GM21367 (cell line): ENCODE results near the gene KIF18B.

Source experiments
- ATAC-seq: cut with Tn5 transposase; IDR thresholded peaks from one replicate; pipeline ENCODE4 v1.9.1; 2021; ENCODE audit not compliant: unreplicated experiment

KIF18B gene

DNA sequence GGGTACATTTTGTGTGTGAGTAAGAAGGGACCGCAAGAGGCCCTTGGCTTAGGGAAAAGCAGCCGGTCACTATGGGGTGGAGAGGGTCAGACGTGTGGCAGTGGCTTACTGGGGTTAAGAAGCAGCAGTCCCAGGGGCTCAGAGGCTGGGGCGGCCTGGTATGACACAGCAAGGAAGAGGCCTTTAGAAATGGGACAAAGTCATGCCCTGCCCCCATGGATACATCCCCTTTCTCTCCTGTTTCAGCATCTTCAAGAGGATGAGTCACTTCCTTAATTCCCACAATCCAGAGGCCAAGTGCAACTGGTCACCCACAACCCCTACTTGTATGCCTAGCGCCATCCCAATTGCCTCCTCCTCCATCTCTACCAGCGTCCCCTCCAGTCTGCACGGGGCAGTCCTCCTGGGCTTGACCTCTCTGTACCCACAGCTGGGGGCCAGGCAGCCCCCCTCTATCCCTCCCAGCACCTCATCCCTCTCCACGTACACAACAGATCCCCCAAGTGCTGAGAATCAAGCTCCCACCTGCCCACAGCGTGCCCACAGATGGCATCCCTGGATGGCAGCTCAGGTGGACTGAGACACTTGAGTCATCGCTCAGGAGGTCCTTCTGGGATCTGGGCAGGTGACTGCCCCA, 41.4 kb downstream of the KIF18B start:
- ATAC-seq = no peak

DNA sequence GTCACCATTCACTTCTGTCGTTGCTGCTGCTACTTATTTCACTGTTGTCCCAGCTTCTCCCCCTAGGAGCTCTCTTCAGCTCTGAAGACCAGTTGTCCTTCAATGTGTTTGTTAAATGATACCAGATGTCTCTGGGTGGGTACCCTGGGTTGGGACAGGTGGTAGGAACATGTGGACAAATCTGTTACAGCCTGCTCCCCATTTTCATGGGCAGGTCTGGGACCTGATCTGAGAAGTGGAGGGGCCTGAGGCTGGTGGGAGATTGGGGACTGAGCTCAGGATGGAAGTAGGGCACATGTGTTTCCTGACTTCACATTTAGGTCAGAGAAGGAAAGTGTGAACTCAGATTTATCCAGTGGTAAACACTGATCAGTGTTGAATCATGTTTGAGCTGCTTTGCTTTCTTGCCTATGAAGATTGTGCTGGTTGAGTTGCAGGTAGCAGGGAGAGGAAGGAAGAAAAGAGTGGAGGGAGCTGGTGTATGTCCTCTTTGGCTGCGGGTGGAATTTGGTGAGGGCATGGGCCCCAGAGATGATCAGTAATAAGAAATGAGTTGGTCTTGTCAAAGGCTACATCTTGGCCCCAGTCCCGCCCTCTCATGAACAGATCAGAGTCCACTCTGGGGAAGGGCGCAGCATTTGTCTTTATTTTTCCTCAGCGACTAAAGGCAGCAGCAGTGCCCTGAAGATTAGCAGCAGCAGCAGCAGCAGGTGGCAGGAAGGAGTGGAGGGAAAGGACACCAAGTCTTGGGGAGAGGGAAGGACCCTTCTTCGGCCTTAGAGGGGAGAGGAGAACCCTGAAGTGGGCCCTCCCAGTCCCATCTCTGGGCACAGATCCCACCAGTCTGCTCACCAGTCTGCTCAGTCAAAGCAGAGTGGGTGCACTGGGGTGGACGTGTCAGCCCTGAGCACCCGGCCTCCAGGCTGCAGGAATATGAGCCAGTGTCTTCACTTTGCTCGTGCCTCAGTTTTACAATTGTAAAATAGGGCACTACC, 42.3 kb downstream of the KIF18B start:
- ATAC-seq = no peak

DNA sequence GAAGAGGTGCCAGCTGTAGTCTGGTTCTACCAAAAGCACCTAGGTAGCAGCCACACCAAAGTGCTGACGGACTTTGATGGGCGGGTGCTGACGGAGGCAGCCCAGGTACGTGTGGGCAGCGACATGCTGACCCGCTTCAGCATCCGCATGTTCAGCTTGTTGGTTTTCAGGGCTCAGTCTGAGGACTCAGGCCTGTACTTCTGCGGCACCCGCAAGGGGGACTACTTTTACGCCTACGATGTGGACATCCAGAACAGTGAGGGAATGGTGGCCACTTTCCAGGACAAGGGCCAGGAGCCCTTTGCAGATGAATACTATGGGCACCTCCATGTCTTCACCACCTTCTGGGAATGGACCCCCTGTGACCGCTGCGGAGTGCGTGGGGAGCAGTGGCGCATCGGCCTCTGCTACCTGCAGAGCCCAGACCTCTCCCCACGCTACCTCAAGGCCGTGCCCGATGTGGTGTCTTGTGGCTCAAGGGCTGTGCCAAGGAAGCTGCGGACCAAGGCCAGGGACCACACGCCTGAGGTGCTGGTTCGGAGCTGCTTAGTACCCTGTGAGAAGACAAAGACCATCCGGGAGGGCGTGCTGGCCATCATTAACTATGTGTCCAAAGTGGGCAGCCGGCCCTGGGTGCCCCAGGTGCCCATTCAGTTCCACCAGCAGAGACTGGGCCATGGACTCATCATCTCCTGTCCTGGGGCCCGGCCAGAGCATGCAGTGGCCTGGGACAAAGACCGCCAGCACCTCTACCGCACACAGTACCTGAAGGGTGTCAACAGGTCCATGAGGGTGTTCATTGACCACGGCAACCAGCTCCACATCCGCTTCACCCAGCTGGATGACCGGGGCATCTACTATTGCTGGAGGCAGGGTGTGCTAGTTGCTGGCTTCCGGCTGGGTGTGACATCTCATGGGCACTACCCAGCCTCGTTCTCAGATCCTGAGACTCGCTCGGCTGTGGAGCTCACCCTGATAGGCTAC, 43.3 kb downstream of the KIF18B start:
- no peak for ATAC-seq

DNA sequence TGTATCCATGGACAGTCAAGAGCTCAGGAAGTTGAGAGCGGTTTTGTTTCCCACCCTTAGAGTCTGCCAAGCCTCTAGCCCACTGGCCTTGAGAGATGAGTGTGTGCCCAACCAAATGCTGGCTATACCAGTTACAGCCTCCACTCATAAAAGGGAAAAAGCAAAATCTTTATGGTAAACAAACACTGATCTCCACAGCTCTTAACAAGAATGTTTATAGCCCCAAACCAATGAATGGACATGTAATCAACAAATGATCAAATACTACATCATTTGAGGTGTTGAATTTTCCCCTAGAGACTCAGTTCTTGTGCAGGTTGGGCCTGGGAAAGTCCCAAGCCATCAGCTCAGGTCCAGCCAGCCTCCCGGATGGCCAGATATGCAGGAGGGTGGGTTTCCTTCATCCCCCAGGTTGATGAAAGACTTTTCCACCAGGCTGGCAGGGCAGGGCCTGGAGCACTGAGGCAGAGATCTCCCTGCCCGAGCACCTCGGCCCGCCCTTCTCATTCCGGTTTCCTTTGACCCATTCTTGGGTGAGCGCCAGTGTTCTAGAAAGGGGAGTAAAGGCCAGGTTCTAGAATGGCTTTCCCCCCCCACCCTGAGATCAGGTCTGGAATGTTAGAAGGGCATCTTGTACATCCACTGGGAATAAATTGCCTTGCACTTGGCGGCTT, 44.4 kb downstream of the KIF18B start:
- ATAC-seq = no peak

DNA sequence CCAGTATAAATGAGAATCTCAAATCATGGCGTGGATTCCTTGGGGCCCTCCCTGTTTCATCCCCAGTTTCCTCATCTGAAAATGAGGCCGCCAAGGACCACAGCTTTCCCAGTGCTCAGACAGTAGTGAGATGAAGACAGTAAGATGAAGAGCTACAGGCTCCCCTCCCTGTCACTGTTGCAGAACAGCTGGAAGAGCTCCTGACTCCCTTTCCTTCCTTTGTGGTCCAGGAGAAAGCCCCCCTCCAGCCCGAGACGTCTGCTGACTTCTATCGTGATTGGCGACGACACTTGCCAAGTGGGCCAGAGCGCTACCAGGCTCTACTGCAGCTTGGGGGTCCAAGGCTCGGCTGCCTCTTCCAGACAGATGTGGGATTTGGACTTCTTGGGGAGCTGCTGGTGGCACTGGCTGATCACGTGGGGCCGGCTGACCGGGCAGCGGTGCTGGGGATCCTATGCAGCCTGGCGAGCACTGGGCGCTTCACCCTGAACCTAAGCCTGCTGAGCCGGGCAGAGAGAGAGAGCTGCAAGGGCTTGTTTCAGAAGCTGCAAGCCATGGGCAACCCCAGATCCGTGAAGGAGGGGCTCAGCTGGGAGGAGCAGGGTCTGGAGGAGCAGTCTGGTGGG, 45.3 kb downstream of the KIF18B start:
- no peak for ATAC-seq

DNA sequence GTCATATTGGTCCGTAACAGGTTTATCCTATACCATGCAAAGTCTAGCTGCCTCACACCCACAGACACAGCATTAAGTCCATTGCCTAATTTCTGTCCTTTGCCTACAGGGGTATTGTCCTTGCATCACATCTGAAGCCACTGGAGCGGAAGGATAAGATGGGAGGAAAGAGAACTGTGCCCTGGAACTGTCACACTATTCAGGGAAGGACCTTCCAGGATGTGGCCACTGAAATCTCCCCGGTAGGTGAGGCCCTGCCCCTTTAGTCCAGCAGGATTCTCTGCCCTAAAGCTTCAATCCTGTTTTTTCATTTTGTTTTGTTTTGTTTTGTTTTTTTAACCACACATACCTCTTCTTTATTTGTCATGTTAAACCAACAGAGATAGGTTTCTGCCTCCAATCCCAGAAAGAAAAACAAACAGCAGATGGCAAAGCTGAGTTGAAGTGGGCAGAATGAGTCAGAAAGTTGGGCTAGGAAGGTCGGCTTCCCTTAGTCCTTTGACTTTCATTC, 46.1 kb downstream of the KIF18B start:
- ATAC-seq = no peak

DNA sequence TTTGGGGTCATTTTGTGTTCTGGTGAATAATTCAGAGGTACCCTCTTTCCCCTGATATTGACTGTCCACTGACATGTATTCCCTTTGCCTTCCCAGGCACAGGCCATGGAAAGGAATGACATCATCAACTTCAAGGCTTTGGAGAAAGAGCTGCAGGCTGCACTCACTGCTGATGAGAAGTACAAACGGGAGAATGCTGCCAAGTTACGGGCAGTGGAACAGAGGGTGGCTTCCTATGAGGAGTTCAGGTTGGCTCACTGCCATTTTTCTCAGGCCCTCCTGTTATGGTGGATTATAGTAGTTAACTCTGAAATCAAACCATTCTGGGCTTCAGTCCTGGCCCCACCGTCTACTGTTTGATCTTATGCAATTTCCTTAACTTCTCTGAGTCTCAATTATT, 46.7 kb downstream of the KIF18B start:
- ATAC-seq = no peak

DNA sequence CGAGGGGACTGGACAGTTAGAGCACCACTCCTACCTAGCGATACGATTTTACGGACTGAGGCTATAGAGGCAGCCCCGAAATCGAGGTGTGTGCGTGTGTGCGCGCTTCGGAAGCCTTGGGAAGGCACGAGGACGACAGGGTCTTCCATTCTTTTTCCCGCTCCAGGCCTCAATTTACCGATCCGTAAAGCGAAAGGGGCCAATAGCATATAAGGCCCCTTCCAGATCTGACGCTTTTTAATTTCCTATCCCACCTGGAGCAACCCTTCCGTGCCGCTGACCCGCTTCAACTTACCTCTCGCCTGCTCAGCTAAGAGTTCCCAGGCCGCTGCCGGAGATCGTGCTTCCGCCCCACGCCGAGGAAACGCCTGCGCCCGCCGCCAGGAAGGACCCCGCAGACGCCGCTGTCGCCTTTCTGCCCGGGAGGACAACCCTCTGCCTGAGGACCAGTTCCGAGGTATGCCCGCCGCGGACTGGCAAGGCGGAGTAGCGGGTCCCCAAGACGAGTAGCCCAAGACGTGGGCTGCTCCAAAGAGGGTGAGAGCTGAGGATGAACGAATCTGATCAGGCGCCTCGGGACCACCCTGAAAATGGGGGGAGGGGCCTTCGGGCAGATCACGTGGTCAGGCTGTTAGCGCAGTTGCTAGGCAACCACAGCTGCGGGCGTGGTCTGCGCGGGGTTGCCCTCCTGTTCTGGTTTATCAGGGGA, 48.3 kb downstream of the KIF18B start, which contains the start of gene EFTUD2:
EFTUD2 (minus strand) TSS at position 372 of the 709 bp plus-strand sequence. CDS start 4,924 bp downstream, outside the sequence.
- ATAC-seq = peak; percentile 54

DNA sequence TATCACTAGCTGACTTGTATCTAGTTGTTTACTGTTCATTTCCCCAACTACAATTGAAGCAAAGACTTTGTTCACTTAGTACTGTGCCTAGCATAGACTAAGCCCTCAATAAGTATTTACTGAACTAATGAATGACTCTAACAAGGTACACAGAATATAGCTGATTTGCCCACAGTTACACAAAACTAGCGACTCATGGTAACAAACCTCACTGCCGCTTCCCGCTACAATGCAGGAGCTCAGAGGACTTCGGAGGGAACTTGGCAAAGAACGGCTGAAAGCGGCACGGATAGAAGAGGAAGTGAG, 48.9 kb downstream of the KIF18B start:
- no peak for ATAC-seq

DNA sequence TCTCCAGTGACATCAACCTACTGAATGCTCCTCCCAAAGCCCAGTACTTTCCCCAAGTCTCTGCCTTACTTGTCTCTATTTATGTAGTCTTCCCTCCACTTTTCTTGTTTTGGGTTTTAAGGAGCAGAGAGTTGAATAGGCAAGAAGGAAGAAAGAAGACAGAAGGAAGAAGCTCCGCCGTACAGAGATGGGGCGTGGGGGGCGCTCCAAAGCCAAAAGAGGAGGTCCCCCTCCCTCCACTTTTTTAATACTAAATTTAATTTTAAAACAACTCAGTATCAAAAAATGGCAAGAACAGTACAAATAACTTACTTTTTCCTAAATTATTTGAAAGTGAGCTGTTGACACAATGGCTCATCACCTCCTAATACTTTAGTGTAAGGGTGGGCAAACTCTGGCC, 52.9 kb downstream of the KIF18B start:
- ATAC-seq = no peak

DNA sequence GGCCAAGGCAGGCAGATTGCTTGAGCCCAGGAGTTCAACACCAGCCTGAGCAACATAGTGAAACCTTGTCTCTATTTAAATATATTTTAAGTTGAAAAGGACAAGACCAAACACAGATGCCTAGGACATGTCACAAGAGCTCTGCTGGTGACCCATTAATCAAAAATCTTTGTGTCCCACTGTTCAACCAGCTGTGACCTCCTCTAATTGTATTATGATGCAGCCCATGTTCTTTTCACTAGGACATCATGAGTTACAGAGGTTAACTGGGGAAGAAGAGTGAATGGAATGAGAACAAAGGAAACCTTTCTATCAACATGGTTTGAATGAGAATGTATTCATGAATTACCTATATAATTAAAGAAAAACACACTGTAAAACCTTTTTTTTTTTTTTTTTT, 55.3 kb downstream of the KIF18B start:
- no peak for ATAC-seq

DNA sequence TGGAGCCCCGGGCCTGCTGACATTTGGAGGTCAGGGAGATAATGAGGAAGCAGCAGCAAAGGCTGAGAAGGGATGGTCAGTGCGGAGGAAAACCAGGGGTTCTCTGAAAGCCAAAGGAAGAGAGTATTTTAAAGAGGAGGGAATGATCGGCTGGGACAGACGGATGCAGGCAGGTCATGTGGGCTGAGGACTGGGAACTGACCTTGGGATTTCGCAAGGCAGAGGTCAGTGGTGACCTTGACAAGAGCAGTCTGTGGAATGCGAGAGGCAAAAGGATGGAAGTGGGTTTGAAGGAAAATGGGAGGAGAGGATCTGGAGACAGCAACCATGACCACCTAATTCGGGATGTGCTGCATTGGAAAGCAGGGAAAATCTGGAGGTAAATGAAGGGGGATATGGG, 58.6 kb downstream of the KIF18B start:
- no peak for ATAC-seq

DNA sequence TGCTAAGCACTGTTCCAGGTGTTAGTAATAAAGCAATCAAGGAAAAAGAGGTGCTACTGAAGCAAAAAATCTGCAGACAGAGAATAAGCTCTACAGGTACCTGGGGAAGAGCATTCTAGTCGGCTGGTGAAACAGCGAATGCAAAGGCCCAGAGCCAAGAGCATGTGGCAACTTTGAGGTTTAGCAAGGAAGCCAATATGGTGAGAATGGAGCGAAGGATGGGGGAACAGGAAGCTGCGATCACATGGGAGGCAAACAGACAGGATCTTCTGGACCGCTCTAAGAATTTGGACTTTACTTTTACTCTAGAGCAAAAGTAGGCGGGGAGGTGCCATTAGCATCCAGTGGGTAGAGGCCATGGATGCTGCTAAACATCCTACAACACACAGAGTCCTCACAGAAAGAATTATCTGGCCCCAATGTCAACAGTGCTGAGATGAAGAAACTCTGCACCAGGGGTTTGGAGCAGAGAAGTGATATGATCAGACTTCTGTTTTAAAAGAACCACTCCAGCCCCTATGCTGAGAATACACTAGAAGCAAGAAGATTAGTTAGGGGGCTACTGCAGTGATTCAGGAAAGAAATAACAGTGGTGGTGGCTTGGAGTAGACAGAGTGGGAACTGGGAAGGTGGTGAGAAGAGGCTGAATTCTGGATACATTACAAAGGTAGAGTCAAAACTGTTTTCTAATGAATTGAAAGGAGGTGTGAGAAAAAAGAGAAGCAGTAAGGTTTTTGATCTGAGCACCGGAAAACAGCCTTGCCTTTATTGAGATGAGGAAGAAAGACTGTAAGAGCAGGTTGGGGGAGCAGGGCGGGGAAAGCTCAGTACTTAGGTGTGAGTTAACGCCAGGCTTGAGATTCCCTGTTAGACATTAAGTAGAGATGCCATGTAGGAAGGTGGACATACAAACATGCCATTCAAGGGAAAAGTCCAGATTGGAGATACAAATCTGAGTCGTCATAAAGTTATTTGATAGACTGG, 59.3 kb downstream of the KIF18B start:
- no peak for ATAC-seq

DNA sequence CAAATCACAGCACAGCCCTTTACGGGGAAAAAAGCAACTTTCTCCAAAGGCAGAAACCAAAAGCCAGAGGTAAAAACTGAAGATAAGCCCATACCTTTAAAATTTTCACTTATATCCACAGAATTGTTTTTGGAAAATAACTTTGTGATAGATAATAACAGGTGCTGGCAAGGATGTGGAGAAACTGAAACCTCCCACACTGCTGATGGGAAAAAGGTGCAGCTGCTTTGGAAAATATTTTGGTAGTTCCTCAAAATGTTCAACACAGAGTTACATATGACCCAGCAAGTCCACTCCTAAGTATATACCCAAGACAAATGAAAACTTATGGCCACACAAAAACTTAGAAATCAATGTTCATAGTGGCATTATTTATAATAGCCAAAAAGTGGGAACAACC, 60.6 kb downstream of the KIF18B start:
- no peak for ATAC-seq

DNA sequence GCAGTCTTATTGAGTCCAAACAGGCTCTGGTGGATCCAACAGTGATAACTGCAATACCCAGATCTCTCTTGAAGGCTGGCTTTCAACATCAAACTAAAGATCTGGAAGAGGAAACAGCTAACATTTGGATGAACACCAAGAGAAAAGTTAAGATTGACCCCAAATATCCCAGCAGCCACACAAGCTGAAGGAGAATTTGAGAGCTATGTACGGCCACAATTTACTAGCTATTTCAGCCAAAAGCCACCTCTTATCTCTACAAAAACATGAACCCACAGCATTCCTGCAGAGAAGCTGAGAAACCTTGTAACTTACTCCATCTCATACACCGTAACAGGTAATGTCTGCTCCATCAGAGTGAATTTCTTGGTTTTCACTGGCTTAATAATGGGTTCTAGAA, 62.6 kb downstream of the KIF18B start:
- no peak for ATAC-seq

DNA sequence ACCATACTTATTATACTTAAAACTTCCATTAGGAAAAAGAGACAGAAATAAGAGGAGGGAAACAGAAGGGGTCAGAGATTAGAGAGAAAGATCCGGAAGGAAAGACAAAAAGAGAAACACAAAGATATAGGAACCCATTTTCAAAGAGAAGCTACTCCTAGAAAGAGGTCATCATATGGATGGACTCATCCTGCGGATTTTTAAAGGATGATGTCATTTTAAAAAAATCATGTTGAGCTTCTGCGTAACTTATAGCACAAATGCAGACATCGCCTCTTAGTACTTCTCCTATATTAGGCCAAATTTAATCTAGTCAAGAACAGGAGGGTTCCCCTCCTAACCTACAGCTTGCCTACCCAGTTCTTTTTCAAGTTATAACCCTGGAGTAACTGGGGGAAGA, 66.4 kb downstream of the KIF18B start:
- no peak for ATAC-seq

DNA sequence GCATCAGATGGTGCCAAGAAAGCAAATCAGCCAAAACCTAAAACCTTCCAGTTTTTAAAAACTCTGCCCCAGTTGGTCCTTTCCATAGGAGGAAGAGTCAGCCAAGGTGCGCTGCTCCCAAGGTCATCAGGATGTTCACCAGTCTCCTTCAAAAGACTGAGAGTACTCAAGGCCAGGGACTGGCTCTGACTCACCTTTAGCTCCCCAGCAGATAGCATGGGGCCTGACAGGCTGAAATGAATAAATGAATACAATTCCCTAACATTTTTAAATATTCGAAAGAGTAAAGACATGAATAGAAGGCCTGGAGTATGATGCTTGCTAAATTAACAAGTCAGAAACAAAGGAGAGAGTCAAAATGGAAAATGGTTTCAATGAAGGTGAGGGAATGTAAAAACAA, 67.5 kb downstream of the KIF18B start:
- no peak for ATAC-seq

DNA sequence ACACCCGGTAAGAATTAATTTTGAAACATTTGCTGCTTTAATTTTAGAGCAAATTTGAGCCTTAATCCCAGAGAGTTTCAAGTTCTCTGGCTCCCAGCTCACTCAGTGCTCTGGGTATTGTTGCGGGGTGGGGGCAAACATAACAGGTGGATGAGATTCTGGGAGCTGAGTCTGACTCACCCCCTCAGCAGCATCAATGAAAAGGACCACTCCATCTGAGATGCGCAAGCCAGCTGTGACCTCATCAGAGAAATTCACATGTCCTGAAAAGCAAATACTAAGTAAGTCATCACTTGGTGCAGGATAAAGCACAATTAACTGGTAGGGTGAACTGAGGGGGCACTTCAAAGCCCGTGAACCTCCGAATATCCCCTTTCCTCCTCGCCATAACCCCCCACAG, 68.2 kb downstream of the KIF18B start:
- no peak for ATAC-seq
